ENCODE data around the gene GNAI2.

GNAI2 gene

GRCh38 chr3:50235716-50236483, at the start of gene GNAI2:
Gene GNAI2, plus strand, starts transcription at chr3:50236204. Its CDS starts 132 bp downstream, at chr3:50236336.
- DNase-seq (ENCODE audit: low spot score): peak; percentile 99

GRCh38 chr3:50187750-50188149, 48.3 kb upstream of the GNAI2 start:
- no peak for DNase-seq (ENCODE audit: low spot score)

- DNase-seq (ENCODE audit: low spot score): peak; percentile 91
These were observed 46.7 kb upstream of the GNAI2 start for GRCh38 chr3:50189274-50189673.

- DNase-seq (ENCODE audit: low spot score): no peak
These were observed 46.0 kb upstream of the GNAI2 start for GRCh38 chr3:50189989-50190388.

- DNase-seq (ENCODE audit: low spot score): no peak
These were observed 44.9 kb upstream of the GNAI2 start, which contains the start of gene GNAT1 for GRCh38 chr3:50190936-50191660. Gene GNAT1, plus strand, starts transcription at chr3:50191610. Its CDS starts 116 bp downstream, at chr3:50191726.

- no peak for DNase-seq (ENCODE audit: low spot score)
These were observed 43.9 kb upstream of the GNAI2 start for GRCh38 chr3:50192124-50192523.

- DNase-seq (ENCODE audit: low spot score): peak; percentile 79
These were observed 43.3 kb upstream of the GNAI2 start for GRCh38 chr3:50192689-50193141.

- no peak for DNase-seq (ENCODE audit: low spot score)
These were observed 42.7 kb upstream of the GNAI2 start for GRCh38 chr3:50193286-50193685.

- no peak for DNase-seq (ENCODE audit: low spot score)
These were observed 42.3 kb upstream of the GNAI2 start for GRCh38 chr3:50193746-50194127.

- DNase-seq (ENCODE audit: low spot score): peak; percentile 81
These were observed 41.7 kb upstream of the GNAI2 start for GRCh38 chr3:50194128-50194902.

- DNase-seq (ENCODE audit: low spot score): no peak
These were observed 41.0 kb upstream of the GNAI2 start for GRCh38 chr3:50194903-50195500.

GRCh38 chr3:50195501-50196252, 40.3 kb upstream of the GNAI2 start:
- DNase-seq (ENCODE audit: low spot score): no peak

GRCh38 chr3:50196253-50196801, 39.7 kb upstream of the GNAI2 start:
- DNase-seq (ENCODE audit: low spot score): no peak

- DNase-seq (ENCODE audit: low spot score): no peak
These were observed 34.3 kb upstream of the GNAI2 start for GRCh38 chr3:50201573-50202315.

GRCh38 chr3:50202353-50203112, 33.5 kb upstream of the GNAI2 start:
- no peak for DNase-seq (ENCODE audit: low spot score)

GRCh38 chr3:50203113-50203808, 32.7 kb upstream of the GNAI2 start:
- no peak for DNase-seq (ENCODE audit: low spot score)

GRCh38 chr3:50203809-50204803, 31.9 kb upstream of the GNAI2 start:
- no peak for DNase-seq (ENCODE audit: low spot score)
